Pancreas (tissue), 10 donors: ENCODE measurements around the gene BEX2. TPM values are rescaled to one million over a fixed set of nuclear protein-coding genes. Genes with fewer than 3 reads are reported as not detected.

Experiments
- ATAC-seq, 4 donors: fragments of 200-7000 bp; cut with Tn5 transposase; one replicate each; pipeline versions ENCODE4 v1.8.0 to v1.9.1; 2020; ENCODE audit warnings: mild to moderate bottlenecking in 4 of 4, moderate library complexity in 4 of 4
- DNase-seq, 6 donors: peaks; one replicate each; pipeline ENCODE4 v3.0.0-alpha.2; 2020
- FAIRE-seq: peaks from 2 replicates; lab custom pipeline; 2012; peaks lifted over from hg19 to GRCh38; lab: Jason Lieb, UNC
- H3K27ac ChIP-seq, 4 donors: fragments of 200-600 bp; sonication (generic); 1 replicate in 3 of 4; 2 replicates in 1 of 4; pipeline versions ENCODE4 v1.5.0 to v1.8.0; 2020
- H3K27me3 ChIP-seq, 4 donors: fragments of 200-600 bp; one replicate each; pipeline ENCODE4 v1.8.0; 2021
- H3K36me3 ChIP-seq, 3 donors: fragments of 200-600 bp; sonication (generic) in 1 of 3; one replicate each; pipeline versions ENCODE4 v1.5.0 to v1.8.0; 2020 to 2021
- H3K4me1 ChIP-seq, 3 donors: fragments of 200-600 bp; one replicate each; pipeline ENCODE4 v1.8.0; 2021
- H3K4me3 ChIP-seq, 4 donors: fragments of 200-600 bp; sonication (generic) in 2 of 4; one replicate each; pipeline versions ENCODE4 v1.5.0 to v1.8.0; 2020 to 2021
- H3K9me3 ChIP-seq, 4 donors: fragments of 200-600 bp; one replicate each; pipeline ENCODE4 v1.8.0; 2021
- WGBS, 2 donors: extraction: QIAGEN DNeasy Blood & Tissue Kit; methylation state at CpG; one replicate each; pipeline ENCODE4 v1.1.7; 2013; 5-methylcytosine and 5-hydroxymethylcytosine counted together
- intact Hi-C, 3 donors: fragments of 100-400 bp; cut with DNase I; formaldehyde crosslinking; loops; one replicate each; pipeline versions ENCODE4 v1.11.1 to v1.14.2; 2022
- polyA plus RNA-seq, 2 donors: library from polyadenylated mRNA; stranded (reverse); fragments of 200-250 nt; gene quantifications; one replicate each; pipeline ENCODE4 v1.2.3, GENCODE V29; 2013
- total RNA-seq, 6 donors: library from RNA; stranded (reverse); fragmentation: NEBNext Ultra II Directional in 4 of 6; extraction: Animal tissue kit (Norgen Biotek cat#: 25700) in 4 of 6; gene quantifications; one replicate each; pipeline versions ENCODE4 v1.2.1 to v1.2.4, GENCODE V29; 2021 to 2023
- TF ChIP-seq, protein P1 (sequence below), 4 donors: fragments of 200-600 bp; sonication (generic) in 3 of 4; IDR thresholded peaks; one replicate each; pipeline versions ENCODE4 v1.5.0 to v1.8.0; 2021; ENCODE audit warnings: antibody characterized with exemption in 4 of 4
- donor health status: healthy with polysubstance abuse.
- donor health status: DM: no; HTN: no; CAD: no; lungs with moderate emphysema.
- donor health status: DM: no; HTN: no; CAD: no.
- donor health status: control.
- donor health status: control.
- donor health status: Bipolar disorder and iron deficiency.
- donor health status: DM: yes; HTN: yes; CAD: no.
- donor health status: DM: no; HTN: no; CAD: no.
- donor health status: DM: no; HTN: no; CAD: no.
- donor health status: DM: yes; HTN: yes; CAD: no.

BEX2 gene
- total and polyA plus RNA-seq, 8 donors: 11.2 to 113 (median 14.7) TPM

DNA sequence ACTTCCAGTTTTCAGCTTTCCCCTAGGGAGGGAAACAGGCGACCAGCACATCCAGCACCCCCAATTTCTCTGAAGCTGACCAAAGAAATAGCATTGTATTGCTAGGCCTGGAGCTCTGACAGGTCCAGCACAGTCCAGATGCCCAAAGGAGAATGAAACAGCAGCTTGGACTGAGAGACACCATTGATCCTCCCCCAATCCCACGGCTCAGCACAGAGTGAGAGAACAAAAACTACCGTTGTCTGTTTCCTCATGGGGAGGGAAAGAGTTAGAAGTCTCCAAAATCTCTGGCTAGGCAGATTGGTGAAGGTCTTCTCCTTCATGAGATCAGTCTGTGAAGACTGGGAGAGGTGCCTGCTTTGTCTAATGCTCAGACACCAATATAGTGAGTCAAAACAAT is 27.9 kb upstream of the BEX2 start:
- 47 to 50% methylated on average over 3 of the region's 3 CpGs for WGBS, 2 donors
- H3K27ac ChIP-seq: no peak overlapping the region
- ATAC-seq: no peak
- H3K4me3 ChIP-seq: no peak overlapping the region
- H3K9me3 ChIP-seq: no peaks in the 10 kb centered on the region
- intact Hi-C loops: loop anchor here in 1 of 3 donors (10.0 kb wide), 1 partner anchor 126 kb away; no protein-coding TSS in a partner anchor
- H3K4me1 ChIP-seq: no peaks in the 10 kb centered on the region
- DNase-seq: no peak
- TF ChIP-seq, protein P1, sequence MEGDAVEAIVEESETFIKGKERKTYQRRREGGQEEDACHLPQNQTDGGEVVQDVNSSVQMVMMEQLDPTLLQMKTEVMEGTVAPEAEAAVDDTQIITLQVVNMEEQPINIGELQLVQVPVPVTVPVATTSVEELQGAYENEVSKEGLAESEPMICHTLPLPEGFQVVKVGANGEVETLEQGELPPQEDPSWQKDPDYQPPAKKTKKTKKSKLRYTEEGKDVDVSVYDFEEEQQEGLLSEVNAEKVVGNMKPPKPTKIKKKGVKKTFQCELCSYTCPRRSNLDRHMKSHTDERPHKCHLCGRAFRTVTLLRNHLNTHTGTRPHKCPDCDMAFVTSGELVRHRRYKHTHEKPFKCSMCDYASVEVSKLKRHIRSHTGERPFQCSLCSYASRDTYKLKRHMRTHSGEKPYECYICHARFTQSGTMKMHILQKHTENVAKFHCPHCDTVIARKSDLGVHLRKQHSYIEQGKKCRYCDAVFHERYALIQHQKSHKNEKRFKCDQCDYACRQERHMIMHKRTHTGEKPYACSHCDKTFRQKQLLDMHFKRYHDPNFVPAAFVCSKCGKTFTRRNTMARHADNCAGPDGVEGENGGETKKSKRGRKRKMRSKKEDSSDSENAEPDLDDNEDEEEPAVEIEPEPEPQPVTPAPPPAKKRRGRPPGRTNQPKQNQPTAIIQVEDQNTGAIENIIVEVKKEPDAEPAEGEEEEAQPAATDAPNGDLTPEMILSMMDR (IDR thresholded peaks at IDR 0.05): no peak
- no peak for FAIRE-seq
- H3K27me3 ChIP-seq: peaks cover 0 to 30% (median 5%) of the 10 kb centered on the region in 4 donors
- no peaks in the 10 kb centered on the region for H3K36me3 ChIP-seq

DNA sequence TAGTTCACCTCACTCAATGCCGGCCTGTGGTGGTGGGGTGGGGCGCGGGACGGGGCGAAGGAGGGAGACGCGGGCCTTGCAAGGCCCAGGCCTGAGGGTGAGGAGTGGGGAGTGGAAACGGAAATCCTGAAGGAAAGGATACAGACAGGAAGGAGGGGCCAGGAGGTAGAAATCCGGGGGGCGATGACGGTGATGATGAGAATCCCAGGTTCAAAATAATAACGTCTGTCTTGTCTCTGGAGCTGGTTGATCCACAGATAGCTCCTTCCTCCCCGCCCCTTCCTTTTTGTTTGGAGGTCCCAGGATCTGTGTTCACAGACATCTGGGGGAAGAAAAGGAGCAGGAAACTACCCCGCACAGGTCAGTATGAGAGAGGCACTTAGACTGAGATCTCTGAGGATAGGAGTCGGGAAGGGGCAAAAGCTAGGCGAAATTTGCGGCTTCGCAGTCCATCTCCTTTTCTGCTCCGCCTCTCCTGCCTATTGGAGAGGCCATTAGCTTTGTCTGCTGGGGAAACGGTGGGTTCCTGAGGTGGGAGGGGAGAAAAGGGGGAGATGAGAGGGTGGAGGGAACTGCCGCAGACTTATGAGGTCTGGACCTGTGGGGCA is 20.0 kb upstream of the BEX2 start:
- FAIRE-seq (no peak), ATAC-seq (no peak), DNase-seq (peak in 1 of 6 donors; percentile 27)
- intact Hi-C loops: loop anchor here in 1 of 3 donors (10.0 kb wide), 1 partner anchor 134 kb away; no protein-coding TSS in a partner anchor
- H3K36me3 ChIP-seq: no peaks in the 10 kb centered on the region
- TF ChIP-seq, protein P1 (IDR thresholded peaks at IDR 0.05): no peak
- H3K27ac ChIP-seq: no peak overlapping the region
- H3K27me3 ChIP-seq: peaks cover 0 to 23% (median 5%) of the 10 kb centered on the region in 4 donors
- H3K4me1 ChIP-seq: no peaks in the 10 kb centered on the region
- 46 to 62% methylated on average over 21 of the region's 21 CpGs for WGBS, 2 donors
- H3K4me3 ChIP-seq: no peak overlapping the region
- no peaks in the 10 kb centered on the region for H3K9me3 ChIP-seq

DNA sequence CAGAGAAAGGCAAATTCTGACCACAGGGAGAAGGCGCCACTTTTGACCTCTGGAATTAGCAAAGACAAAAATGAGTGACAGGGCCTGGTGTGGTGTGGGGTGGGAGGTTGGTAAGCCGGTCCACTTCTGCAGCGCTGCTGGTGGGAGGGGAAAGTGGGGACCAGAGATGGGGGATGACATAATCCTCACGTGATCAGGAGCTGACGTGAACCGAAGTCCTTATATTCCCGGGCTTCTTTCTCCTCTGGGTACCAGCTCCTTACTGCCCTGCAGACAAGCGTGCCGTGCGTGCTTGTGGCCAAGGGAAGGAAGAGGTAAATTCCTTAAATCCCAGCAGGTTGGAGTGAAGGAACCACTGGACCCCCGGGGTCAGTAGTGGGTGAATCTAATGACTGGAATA is 19.2 kb upstream of the BEX2 start, which contains the start of gene TCEAL7:
TCEAL7 (plus strand) TSS at position 249 of the 400 bp plus-strand sequence. CDS start 1,165 bp downstream, outside the sequence.
- DNase-seq: no peak
- no peaks in the 10 kb centered on the region for H3K4me1 ChIP-seq
- peaks cover 0 to 23% (median 8%) of the 10 kb centered on the region in 4 donors for H3K27me3 ChIP-seq
- H3K4me3 ChIP-seq: no peak within 1 kb of the TSS
- WGBS, 2 donors: 55 to 61% methylated on average over 11 of the region's 11 CpGs
- H3K36me3 ChIP-seq: no peaks in the 10 kb centered on the region
- intact Hi-C loops: loop anchor here in 1 of 3 donors (10.0 kb wide), 1 partner anchor 135 kb away; no protein-coding TSS in a partner anchor
- H3K9me3 ChIP-seq: no peaks in the 10 kb centered on the region
- TF ChIP-seq, protein P1 (IDR thresholded peaks at IDR 0.05): no peak
- FAIRE-seq: no peak
- no peak for ATAC-seq
- H3K27ac ChIP-seq: no peak within 1 kb of the TSS

DNA sequence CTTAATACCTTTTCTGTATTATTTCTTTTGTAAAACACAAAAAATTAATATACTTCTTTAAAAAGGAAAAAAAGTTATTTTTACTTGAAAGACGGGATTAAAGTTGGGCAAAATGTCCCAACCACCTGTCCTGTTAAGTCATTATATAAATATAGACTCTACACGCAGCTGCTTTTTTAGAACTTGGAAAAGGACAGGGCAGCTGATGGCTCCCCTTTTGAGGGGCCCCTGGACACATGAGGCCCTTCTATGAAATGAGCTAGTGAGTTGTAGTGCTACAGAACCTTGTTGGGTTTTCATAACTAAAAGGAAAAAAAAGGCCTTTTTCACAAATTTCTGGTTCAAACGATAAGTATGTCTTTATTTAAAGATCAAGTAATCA is 600 bp upstream of the BEX2 start:
- TF ChIP-seq, protein P1 (IDR thresholded peaks at IDR 0.05): no peak
- peak; percentile 9 for FAIRE-seq
- 39 to 49% methylated on average over 3 of the region's 3 CpGs for WGBS, 2 donors
- Histone ChIP-seq H3K36me3 (no peaks in the 10 kb centered on the region), H3K27ac (no peak overlapping the region), H3K27me3 (peaks cover 0 to 13% (median 2%) of the 10 kb centered on the region in 4 donors), H3K4me3 (peak overlapping the region in 2 of 4 donors; percentile 47 to 62), H3K4me1 (no peaks in the 10 kb centered on the region), H3K9me3 (no peaks in the 10 kb centered on the region)
- no peak for DNase-seq
- intact Hi-C loops: no loop called here
- no peak for ATAC-seq
